ENCODE data around the gene PRR23B.

The PRR23B gene

DNA sequence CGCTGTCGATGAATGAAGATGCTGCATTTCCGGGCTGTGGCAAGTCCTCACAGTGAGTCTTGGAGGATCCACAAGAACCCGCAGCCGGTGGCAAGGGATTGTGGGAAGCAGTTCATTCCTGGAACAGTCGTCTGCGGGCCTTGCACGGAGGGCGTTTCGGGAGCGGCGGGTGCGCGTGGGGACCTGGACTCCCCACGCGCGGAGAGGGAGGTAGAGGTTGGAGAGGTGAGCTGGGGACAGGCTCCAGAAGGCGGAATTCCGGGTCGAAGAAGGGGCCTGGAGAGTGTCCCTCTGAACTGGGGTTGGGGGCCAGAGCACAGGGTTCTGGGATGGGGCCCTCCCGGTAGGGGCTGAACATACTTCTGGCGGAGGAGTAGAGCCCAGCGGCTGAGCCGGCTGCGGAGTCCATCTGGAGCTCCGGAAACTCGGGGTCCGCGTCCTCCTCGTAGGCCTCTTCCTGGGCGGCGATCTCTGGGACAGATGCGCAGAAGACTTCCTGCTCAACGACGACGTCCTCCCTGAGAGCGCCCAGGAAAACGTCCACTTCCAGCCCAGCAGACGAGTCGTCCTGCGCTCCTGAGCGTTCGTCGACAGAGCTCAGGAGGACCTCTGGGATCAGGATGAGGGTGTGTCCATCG lies 15.3 kb downstream of the PRR23B start:
- H3K4me3 ChIP-seq (replicated peaks; ENCODE audit: low read depth, low read length), result no peak overlapping the region
- TF ChIP-seq, protein P1, sequence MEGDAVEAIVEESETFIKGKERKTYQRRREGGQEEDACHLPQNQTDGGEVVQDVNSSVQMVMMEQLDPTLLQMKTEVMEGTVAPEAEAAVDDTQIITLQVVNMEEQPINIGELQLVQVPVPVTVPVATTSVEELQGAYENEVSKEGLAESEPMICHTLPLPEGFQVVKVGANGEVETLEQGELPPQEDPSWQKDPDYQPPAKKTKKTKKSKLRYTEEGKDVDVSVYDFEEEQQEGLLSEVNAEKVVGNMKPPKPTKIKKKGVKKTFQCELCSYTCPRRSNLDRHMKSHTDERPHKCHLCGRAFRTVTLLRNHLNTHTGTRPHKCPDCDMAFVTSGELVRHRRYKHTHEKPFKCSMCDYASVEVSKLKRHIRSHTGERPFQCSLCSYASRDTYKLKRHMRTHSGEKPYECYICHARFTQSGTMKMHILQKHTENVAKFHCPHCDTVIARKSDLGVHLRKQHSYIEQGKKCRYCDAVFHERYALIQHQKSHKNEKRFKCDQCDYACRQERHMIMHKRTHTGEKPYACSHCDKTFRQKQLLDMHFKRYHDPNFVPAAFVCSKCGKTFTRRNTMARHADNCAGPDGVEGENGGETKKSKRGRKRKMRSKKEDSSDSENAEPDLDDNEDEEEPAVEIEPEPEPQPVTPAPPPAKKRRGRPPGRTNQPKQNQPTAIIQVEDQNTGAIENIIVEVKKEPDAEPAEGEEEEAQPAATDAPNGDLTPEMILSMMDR (IDR thresholded peaks at IDR 0.05; ENCODE audit: low read depth, low read length, missing control alignments), result no peak
- DNase-seq (ENCODE audit: extremely low read depth, low read depth), result no peak

DNA sequence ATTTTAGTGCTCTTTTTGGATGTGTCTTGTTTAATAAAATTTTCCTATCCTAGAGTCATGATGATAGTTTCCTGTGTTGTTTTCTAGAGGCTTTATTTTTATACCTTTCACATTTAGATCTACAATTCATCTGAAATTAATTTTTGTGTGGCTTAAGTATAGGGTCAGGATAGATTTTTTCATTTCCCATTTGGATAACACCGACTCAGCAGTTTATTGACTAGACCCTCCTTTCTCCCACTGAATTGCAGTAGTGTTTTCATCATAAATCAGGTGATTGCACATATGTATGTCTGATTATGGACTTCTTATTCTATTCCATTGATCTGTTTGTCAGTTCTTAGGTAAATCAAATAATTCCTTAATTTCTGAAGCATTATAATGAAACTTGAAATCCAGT lies 25.0 kb downstream of the PRR23B start:
- TF ChIP-seq, protein P1 (IDR thresholded peaks at IDR 0.05; ENCODE audit: low read depth, low read length, missing control alignments), result no peak
- DNase-seq (ENCODE audit: extremely low read depth, low read depth), result no peak
- H3K4me3 ChIP-seq (replicated peaks; ENCODE audit: low read depth, low read length), result no peak overlapping the region

DNA sequence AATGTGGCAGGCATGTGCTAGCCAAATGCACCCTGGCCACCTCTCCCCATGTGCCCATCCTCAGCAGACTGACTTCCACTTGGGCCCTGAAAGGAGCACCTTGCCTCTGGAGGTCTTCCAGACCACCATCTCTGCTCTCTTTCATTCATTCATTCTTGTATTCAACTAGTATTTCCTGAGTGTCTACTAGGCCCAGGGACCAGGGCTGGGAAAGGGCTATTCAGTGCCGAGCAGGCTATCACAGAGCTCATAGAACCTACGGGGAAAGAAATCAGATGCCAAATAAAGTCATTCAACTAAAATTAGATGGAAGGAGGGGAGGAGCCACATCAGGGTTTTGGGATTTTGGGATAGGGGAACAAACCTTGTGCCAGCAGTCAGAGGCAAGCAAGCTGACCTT lies 33.5 kb downstream of the PRR23B start:
- no peak overlapping the region for H3K4me3 ChIP-seq (replicated peaks; ENCODE audit: low read depth, low read length)
- DNase-seq (ENCODE audit: extremely low read depth, low read depth), result no peak
- TF ChIP-seq, protein P1 (IDR thresholded peaks at IDR 0.05; ENCODE audit: low read depth, low read length, missing control alignments), result no peak

DNA sequence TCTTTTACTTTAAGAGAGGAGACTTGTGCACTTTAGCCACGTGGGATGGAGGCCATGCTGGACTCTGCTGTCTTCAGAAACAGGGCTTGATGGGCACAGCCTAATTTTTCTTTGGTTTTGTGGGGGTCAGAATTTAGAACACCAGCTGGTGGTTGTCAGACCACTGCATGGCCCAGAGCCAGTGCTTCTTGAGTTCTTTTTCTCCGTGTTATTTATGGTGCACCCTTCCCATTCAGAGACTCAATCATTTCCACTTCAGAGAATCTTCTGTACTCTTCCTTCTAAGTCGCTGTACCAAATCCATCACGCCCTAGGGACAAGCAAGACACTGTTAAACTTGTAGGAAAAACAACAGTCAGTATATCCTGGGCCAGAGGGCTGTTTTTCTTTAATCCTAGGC lies 34.8 kb downstream of the PRR23B start:
- no peak for DNase-seq (ENCODE audit: extremely low read depth, low read depth)
- no peak overlapping the region for H3K4me3 ChIP-seq (replicated peaks; ENCODE audit: low read depth, low read length)
- TF ChIP-seq, protein P1 (IDR thresholded peaks at IDR 0.05; ENCODE audit: low read depth, low read length, missing control alignments), result no peak

DNA sequence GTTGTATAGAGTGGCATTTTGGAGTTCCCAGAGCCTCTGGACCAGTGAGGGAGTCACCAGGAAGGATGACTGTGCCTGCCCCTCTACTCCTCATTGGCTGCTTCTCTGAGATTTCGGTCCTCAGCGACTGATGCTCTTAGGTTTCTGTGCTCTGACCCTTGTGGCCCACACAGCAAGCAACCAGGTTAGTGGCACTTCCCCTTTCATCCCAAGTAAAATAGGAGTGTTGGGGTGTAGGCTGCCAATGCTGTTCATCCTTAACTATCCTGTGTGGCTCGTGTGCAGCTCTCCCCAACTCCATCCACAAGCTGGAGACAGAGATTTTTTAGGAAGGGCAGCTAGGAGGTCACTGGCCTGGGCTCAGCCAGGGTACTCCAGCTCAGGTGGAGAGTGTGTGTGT lies 35.9 kb downstream of the PRR23B start:
- no peak for DNase-seq (ENCODE audit: extremely low read depth, low read depth)
- no peak overlapping the region for H3K4me3 ChIP-seq (replicated peaks; ENCODE audit: low read depth, low read length)
- TF ChIP-seq, protein P1 (IDR thresholded peaks at IDR 0.05; ENCODE audit: low read depth, low read length, missing control alignments), result no peak

DNA sequence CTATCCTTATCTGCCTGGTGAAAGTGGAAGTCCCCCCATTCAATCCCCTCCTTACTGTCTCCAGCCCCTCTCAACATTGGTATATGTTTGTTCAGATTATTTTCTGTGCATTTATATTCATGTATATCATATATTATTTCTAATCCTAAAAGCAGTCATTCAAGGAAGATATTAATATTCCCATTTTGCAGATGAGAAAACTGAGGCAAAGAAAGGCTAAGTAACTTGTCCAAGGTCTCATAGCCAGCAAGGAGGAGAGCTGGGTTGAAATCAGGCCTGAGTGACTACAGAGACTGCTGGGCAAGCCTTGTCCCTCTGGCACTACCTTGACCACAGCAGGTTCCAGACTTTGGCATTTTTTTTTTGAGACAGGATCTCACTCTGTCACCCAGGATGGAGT lies 44.7 kb downstream of the PRR23B start:
- TF ChIP-seq, protein P1 (IDR thresholded peaks at IDR 0.05; ENCODE audit: low read depth, low read length, missing control alignments), result no peak
- no peak overlapping the region for H3K4me3 ChIP-seq (replicated peaks; ENCODE audit: low read depth, low read length)
- DNase-seq (ENCODE audit: extremely low read depth, low read depth), result no peak

DNA sequence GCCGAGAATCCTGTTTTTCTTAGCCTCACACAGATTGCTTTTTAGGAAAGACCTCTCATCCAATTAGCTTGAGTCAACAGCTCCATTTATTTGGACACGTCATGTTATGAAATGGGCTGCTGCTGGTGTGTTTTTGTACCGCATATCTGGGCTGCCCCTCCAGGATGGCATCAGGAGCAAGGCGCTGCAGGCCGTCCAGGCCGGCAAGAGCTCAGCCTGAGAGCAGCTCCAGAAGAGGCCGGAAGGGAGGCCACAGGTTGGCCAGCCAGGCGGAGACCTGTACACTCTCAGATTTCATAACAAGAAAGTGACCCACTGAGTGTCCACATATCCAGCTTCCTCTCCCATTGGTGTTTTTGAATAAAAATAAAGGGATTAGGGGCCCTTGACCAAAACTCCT lies 45.4 kb downstream of the PRR23B start:
- no peak for DNase-seq (ENCODE audit: extremely low read depth, low read depth)
- no peak overlapping the region for H3K4me3 ChIP-seq (replicated peaks; ENCODE audit: low read depth, low read length)
- TF ChIP-seq, protein P1 (IDR thresholded peaks at IDR 0.05; ENCODE audit: low read depth, low read length, missing control alignments), result no peak

All from HFF-Myc (cell line).